Peyer's patch (tissue), 4 donors: ENCODE data around the gene ULK1.

Experiments used
- POLR2A ChIP-seq, 2 donors: fragments of 450-650 bp; IDR thresholded peaks; one replicate each; pipeline ENCODE4 v1.5.1; 2017; ENCODE audit warnings: antibody characterized with exemption in 2 of 2, mild to moderate bottlenecking in 2 of 2, moderate library complexity in 2 of 2
- TF ChIP-seq, protein P1 (sequence below), 6 experiments: fragments of 450-650 bp in 4 of 6; fragments of 200-600 bp in 2 of 6; sonication (generic) in 1 of 6; IDR thresholded peaks; one replicate each; pipeline ENCODE4 v1.5.1; 2017 to 2019; ENCODE audit warnings: antibody characterized with exemption in 6 of 6, mild to moderate bottlenecking in 3 of 6, moderate library complexity in 1 of 6

DNA sequence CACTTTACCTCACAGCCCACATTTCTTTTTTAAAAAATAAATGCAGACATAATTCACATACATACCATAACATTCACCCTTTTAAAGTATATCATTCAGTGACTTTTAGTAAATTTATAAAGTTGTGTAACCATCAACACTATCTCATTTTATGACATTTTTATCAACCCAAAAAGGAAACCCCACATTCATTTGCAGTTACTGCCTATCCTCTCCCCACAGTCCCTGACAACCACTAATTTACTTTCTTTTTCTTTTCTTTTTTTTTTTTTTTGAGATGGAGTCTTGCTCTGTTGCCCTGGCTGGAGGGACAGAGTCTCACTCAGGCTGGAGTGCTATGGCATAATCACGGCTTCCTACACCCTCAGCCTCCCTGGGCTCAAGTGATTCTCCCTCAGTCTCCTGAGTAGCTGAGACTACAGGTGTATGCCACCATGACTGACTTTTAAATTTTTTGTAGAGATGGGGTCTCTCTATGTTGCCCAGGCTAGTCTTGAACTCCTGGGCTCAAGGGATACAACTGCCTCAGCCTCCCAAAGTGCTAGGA lies 53.8 kb downstream of the ULK1 start:
- TF ChIP-seq, protein P1, sequence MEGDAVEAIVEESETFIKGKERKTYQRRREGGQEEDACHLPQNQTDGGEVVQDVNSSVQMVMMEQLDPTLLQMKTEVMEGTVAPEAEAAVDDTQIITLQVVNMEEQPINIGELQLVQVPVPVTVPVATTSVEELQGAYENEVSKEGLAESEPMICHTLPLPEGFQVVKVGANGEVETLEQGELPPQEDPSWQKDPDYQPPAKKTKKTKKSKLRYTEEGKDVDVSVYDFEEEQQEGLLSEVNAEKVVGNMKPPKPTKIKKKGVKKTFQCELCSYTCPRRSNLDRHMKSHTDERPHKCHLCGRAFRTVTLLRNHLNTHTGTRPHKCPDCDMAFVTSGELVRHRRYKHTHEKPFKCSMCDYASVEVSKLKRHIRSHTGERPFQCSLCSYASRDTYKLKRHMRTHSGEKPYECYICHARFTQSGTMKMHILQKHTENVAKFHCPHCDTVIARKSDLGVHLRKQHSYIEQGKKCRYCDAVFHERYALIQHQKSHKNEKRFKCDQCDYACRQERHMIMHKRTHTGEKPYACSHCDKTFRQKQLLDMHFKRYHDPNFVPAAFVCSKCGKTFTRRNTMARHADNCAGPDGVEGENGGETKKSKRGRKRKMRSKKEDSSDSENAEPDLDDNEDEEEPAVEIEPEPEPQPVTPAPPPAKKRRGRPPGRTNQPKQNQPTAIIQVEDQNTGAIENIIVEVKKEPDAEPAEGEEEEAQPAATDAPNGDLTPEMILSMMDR (IDR thresholded peaks at IDR 0.05) = no peak
- no peak for TF ChIP-seq POLR2A (IDR thresholded peaks at IDR 0.05)
